ENCODE results near the gene DCAF10. TPM values are rescaled to one million over a fixed set of nuclear protein-coding genes. Genes with fewer than 3 reads are reported as not detected.

Gene DCAF10
- total and polyA plus RNA-seq, 2 of the 8 experiments (the other 6 are each of a cell fraction or from before 2014, with no cell fraction given) = 7.1 to 15.0 TPM

GRCh38 chr9:37903647-37904444 is 103.2 kb downstream of the DCAF10 start, which contains the start of gene SLC25A51 (continued):
- TF ChIP-seq EP300 (IDR thresholded peaks at IDR 0.05; ENCODE audit: borderline replicate concordance in 1 of 2, low read depth in 2 of 2, low read length in 2 of 2) (0 out of 3 replicates have a peak, but pooled peaks of 1 of the 2 experiments have one; percentile 15), POLR2A (IDR thresholded peaks at IDR 0.05; ENCODE audit: control extremely low read depth in 1 of 2, low read depth in 2 of 2, low read length in 2 of 2) (no peak), RBBP5 (IDR thresholded peaks at IDR 0.05; ENCODE audit: borderline replicate concordance, low read depth, low read length) (peak; percentile 74; the same call in 1 of the 2 replicates), MAX (IDR thresholded peaks at IDR 0.05) (peak; percentile 98), NRF1 (IDR thresholded peaks at IDR 0.05; ENCODE audit: low read depth, low read length) (peak; percentile 63), TCF12 (IDR thresholded peaks at IDR 0.05; ENCODE audit: low read depth, low read length) (peak; percentile 79; the same call in 1 of the 2 replicates), CTBP2 (IDR thresholded peaks at IDR 0.05; ENCODE audit: borderline replicate concordance, insufficient read depth, insufficient read length, low read length) (peak; percentile 74), KDM5A (IDR thresholded peaks at IDR 0.05; ENCODE audit: low read length) (peak; percentile 48; the same call in 1 of the 2 replicates), RNF2 (IDR thresholded peaks at IDR 0.05; ENCODE audit: borderline replicate concordance, low read depth, low read length, missing control alignments, poor library complexity, severe bottlenecking) (no peak), ZNF274 (IDR thresholded peaks at IDR 0.05; ENCODE audit: borderline replicate concordance, extremely low read depth, low read length) (no peak), BACH1 (IDR thresholded peaks at IDR 0.05; ENCODE audit: low read length) (no peak), PHF8 (conservative IDR thresholded peaks at IDR 0.05; ENCODE audit: low read depth, low read length) (peak; percentile 68), GABPA (IDR thresholded peaks at IDR 0.05; ENCODE audit: borderline replicate concordance, insufficient read depth, low read length) (no peak; the same call in 1 of the 2 replicates), MAFK (IDR thresholded peaks at IDR 0.05; ENCODE audit: low read depth, low read length) (no peak), KDM4A (IDR thresholded peaks at IDR 0.05; ENCODE audit: low read depth, low read length, severe bottlenecking) (no peak), EZH2 (IDR thresholded peaks at IDR 0.05; ENCODE audit: low read depth, low read length, severe bottlenecking) (no peak), CHD1 (IDR thresholded peaks at IDR 0.05; ENCODE audit: low read depth, low read length) (no peak), POU5F1 (IDR thresholded peaks at IDR 0.05; ENCODE audit: low read depth, low read length) (no peak), SP1 (IDR thresholded peaks at IDR 0.05; ENCODE audit: low read depth, low read length) (no peak), TEAD4 (IDR thresholded peaks at IDR 0.05; ENCODE audit: low read depth, low read length) (peak; percentile 62; the same call in 1 of the 2 replicates), SIN3A (conservative IDR thresholded peaks at IDR 0.05 in 1 of 2, IDR thresholded peaks at IDR 0.05 in 1 of 2; ENCODE audit: low read depth in 1 of 2, low read length in 2 of 2) (peak; percentile 94 to 97), CBX8 (IDR thresholded peaks at IDR 0.05; ENCODE audit: borderline replicate concordance, low read depth, low read length) (no peak), RXRA (IDR thresholded peaks at IDR 0.05; ENCODE audit: insufficient read depth, low read depth, low read length) (no peak)

All from H1 (cell line).